GM21723 (cell line): Measurements from ENCODE around the gene KREMEN1.

Experiments used
- ATAC-seq: cut with Tn5 transposase; IDR thresholded peaks from one replicate; pipeline ENCODE4 v1.9.1; 2021; ENCODE audit warnings: mild to moderate bottlenecking, moderate library complexity; ENCODE audit not compliant: unreplicated experiment

KREMEN1 gene

DNA sequence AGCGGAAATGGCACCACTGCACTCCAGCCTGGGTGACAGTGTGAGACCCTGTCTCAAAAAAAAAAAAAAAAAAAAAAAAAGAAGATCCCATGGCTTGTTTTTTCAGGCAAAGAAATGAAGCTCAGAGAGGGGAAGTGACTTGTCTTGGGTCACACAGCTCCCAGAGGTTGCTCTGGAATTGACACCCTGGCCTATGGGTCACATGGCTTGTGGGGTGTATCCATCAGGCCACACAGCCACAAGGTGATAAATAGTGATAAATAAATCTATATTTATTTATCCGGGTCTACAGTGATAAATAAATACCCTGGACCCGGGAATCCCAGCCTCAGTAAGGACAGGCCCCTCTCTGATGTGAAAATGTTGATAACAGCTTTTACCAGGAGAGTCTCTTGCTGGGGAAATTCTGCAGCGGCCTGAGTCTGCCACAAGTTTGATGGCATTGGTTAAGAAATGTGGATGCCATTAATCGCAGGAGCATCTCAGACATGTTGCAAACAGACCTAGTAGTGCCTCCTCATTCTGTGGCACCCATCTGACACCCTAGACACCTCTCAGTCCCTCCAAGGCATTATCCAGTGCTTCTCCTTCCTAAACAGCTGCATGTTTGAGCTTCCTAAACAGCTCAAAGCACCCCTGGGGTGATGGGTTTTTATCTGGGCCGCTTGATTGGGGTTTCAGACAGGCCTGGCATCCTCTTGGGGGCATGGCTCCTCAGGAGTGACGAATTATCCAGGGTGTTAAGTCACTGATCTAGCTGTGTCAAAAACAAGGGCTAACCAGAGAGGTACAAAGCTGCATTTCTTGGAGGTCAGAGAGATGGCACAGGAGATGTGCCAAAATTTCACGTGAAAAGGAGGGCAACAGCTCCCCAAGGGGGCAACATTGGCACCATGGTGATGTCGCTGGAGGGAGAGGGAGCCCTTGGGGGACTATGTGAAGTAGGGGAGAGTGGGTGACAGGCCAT, 130.9 kb downstream of the KREMEN1 start:
- ATAC-seq, result no peak

DNA sequence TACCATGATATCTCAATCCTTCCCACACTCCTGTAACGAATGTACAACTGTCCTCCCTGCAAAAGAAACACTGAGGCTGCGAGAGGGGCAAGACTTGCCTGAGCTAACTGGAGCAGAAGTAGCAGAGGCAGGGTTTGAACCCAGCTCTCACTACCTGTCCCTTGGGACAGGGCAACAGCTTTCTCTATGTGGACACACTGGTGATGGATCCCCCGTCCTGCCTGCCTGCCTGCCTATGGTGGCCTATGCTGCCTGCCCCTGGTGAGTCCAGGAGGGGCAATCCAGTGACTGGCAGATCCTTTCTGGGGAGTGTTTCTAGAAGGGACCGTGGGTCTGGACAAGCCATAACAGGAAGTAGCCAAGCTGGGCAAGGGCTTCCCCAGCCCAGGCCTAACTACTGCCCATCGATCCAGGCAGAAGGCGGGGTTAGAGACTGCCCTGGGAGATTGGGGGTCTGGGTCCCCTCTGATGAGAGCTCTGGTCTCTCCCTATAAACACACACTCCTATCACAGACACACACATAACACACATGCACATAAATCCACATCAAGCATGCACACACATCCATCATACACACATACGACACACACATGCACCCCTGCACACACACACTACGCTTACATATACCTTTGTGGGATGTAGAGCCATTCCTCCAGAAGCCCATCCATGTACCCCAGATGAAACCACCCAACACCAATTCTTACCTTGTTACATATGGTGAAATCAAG, 131.8 kb downstream of the KREMEN1 start:
- no peak for ATAC-seq

DNA sequence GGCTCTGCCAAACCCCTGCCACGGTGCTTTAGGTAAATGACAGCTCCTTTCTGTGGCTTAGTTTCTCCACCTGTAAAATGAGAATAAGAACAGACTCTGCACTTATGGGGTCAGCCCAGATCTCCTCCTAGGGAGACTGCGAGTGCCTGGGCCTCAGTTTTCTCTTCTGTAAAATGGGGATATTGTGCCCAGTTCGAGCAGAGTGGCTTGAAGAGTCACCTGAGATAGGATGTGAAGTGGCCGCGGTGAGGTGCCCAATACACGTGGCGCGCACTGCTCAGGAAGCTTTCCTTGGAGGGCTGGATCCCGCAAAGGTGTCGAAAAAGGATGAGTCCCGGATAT, 132.4 kb downstream of the KREMEN1 start:
- no peak for ATAC-seq

DNA sequence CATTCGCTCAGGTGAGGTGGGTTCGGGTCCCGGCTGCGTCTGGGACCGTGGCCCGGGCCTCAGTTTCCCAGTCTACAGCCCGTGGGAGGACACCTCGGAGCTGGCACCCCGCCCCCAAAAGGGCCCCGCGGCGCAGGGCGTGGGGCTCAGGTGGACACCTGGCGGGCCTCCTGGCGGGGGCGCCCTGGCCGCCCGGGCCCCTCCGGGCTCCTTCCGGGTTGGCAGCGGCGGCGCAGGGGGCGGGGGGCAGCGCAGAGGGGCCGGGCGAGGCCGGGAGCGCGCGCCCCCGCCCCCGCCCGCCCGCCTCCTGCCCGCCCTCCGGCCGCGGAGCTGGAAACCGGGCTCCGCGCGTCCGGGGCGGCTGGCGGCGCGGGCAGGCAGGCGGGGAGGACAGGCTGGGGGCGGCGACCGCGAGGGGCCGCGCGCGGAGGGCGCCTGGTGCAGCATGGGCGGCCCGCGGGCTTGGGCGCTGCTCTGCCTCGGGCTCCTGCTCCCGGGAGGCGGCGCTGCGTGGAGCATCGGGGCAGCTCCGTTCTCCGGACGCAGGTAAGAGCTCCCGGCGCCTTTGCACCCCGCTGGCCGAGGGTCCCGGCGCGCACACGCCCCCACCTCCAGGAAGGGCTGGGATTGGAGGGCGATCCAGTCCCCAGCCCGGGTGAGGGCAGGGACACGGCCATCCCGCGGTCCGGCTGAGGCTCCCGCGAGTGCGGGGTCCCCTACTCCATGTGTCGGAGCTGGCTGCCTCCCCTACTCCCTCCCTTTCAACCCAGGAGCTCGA, 132.9 kb downstream of the KREMEN1 start, which contains the start of gene EMID1:
TSS of gene EMID1 (plus strand) at position 303 of the 778 bp plus-strand sequence. CDS start at position 446, 143 bp downstream.
- no peak for ATAC-seq

DNA sequence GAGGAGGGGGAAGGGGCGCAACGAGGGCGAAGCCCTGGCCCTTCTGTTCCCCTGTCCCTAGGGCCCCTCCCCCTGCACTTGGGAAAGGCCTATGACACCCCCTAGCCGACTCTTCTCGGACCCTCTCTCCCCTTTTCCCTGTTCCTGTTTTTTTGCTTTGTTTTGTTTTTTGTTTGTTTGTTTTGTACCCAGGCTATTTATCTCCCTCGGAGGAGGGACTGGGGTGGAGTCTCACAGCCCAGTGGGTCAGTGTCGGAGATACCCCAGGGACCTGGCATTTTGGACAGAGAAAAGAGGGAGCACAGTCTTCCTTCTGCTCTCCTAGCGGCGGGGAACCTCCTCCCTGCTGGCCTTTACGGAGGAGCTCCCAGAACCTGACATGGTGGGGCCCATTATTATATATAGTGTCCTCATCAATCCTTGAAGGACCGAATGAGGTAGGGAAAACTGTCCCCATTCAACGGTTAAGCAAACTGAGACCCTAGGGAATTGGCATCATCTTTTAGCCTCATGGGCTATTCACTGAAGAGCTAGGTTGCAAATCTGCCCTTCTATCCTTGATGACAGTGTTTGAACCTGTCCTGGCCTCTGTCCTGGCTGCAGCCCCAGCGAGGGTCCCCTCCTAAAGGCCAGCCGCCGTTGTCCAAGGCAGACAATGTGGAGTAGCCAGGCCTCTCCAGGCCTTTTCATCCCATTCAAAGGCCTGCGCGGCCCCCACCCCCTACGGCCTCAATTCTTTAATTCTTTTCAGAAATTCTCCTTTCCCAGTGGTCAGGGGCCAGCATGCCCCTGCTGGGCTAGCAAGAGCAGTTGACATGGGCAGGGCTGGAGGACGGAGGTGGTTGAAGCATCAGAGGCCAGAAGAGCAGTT, 133.8 kb downstream of the KREMEN1 start:
- no peak for ATAC-seq

DNA sequence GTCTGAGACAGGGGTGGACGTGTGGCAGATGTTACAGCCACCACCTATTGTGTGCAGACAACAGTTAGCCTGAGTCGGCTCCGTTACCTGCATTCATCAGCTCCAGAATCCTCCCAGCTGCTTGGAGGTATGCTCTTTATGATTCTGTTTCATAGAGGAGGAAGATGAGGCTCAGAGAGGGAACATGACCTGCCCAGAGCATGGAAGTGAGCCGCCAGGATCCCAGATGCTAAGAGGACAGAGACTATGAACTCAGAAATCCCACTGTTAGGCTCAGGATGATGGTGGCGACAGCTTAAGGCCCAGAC, 134.4 kb downstream of the KREMEN1 start:
- ATAC-seq, result no peak

DNA sequence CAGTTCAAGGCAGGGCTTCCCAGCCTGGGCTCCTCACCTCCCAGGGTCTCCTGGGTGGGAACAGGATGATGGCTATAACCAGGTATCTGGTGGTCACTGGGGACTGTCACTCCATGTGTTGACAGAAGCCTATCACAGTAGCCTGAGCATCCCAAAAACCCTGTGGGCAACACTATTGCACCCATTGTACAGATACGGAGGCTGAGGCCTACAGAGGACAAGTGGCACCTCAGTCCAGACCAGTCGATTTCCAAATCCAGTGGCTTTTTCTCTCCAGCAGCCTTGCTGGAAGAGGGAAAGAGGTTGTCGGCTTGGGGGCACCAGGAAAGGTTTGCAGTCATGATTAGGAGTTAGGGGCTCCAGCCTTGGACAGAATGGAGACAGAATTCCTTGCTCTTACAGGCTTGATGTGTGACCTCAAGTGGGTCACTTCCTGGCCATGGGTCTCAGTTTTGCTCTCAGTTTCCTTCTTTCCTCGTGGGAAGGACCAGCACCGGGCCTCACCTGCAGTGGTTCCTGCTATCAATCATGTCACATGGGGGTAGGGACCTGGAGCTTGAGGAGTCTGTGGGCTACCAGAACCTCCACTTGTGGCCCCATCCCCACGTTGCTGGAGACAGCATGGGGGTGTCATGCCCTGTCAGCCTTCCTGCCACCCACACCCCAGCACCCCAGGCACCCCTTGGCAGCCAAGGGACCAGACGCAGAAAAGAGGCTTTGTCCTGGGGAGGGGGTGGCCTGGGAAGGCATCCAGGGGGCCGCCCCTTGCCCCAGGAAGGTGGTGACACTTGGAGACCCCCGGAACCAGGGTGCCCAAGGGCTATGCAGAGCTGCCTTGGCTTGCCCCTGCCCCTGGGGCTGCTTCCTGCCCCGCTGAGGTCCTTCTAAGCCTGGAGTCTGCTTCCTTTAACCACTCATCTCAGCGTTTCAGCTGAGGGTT, 135.0 kb downstream of the KREMEN1 start:
- no peak for ATAC-seq

DNA sequence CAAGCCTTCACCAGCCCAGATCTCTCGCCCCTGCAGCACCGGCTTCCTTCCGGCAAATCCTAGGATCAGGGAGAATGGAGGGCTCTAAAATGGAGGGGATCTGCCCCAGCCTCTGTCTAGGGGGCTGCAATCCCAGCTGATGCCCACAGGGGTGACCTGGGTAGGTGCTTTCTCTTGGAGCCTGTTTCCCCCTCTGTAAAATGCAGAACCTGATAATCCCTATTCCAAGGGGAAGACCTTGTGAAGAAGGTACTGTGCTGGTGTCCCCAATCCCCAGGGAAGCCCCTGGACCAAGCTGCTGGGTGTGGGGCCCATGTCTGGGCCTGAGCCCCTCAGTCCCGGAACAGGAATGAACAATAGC, 135.6 kb downstream of the KREMEN1 start:
- ATAC-seq, result no peak

DNA sequence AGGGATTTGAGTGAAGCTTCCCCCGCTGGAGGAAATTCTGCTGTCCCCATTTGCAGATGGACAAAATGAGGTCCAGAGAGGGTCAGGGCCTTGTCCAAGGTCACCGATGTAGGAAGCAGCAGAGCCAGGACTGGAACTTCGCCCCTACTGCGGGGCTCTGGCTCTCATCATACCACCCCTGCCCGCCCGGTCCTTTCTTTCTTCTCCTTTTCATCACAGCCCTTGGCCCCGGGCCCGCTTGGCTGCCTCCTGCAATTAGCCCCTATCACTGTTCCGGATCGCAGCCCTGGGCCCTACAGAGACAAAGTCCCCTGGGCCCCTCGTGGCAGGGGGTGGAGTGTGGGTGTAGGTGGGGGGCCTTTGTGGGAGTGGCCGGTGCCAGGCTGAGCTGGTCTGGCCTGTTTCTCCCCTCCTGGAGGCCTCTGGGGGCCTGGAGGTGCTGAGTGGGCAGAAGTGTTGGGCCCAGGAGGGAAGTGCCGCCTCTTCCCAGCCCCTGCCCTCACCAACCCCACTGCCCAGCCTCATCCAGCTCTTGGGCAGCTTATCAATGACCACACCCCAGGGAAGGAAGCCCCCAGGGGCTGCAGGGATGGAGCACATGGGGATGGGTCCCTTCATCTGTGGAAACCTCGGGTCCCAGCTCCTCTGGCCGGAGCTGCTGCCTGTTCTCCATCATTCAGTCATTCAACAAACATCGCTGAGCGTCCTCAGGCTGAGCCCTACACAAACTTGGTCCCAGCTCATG, 136.2 kb downstream of the KREMEN1 start:
- ATAC-seq, result no peak

DNA sequence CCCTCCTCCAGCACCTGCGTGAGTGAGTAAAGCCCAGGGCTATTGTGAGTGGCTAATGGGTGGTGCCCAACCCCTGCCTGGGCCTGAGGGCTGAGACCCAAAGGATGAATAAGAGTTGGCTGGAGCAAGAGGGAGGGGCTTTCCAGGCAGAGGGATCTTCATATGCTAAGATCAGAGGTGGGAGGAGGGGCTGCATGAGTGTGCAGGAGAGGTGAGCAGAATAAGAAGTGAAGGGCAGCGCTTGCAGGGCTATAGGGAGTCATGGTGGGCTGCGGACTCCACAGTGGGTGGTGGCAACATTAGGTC, 136.7 kb downstream of the KREMEN1 start:
- ATAC-seq, result no peak

DNA sequence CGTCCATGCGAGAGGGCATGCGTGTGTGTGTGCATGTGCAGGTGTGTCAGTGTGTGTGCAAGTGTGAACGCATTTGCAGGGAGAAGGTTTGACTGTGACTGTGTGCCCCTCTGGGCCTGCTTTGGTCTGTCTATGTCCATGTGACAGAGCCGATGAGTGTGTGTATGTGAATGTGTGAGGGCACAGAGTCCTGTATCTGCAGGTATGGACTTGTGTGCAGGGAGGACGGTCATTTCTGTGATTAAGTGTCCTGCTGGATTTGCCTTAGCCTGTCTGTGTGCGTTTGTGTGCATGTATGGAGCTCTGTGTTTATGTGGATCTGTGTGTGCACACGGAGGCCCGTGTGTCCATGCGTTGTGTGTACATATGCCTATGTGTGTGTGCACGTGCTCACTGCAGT, 138.2 kb downstream of the KREMEN1 start:
- no peak for ATAC-seq

DNA sequence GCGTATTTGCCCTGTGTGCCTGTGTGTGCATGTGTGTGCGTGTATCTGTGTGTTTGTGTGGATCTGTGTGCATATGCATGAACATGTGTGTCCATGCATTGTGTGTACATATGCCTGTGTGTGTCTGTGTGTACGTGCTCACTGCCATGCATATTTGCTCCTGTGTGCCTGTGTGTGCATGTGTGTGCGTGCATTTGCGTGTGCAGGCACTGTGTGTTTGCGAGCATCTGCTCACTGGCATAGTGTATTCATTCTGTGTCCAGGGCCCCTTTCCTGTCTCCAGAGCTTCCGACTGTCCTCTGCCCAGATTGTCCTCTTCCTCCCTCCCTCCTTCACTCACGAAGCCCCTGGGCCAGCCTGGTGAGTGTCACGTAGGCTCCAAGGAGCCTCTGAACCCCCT, 138.6 kb downstream of the KREMEN1 start:
- ATAC-seq, result no peak

DNA sequence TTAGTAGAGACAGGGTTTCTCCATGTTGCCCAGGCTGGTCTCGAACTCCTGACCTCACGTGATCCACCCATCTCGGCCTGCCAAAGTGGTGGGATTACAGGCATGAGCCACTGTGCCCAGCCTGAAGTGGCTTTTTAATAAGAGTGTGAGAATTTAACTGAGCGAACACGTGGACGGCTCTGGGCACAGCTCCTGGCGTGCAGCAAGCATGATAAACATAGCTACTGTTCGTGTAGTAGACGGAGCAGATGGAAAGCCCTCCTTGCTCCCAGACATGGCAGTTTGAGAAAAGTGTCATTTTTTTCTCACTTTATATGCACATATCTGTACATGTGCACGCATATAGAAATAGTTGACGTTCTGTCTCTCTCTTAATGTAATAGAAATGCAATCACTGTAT, 139.9 kb downstream of the KREMEN1 start:
- no peak for ATAC-seq

DNA sequence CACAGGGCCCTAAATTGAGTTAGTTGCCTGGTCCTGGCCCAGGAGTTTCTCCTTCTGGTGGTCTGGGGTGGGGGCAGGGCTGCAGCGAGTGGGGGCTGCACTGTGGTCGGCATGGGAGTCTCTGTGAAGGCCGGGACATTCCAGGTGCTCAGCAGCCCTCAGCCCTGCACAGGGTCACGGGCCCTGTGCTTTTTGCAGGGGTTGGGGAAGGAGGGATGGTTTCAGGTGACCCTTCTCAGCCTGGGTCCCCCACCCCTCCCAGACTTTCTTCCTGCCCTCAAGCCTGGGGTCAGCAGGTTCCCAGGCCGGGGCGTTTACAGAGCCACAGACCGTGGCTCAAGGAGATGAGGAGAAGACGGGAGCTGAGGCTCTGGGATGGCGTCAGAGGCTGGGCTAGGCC, 140.7 kb downstream of the KREMEN1 start:
- ATAC-seq, result no peak

DNA sequence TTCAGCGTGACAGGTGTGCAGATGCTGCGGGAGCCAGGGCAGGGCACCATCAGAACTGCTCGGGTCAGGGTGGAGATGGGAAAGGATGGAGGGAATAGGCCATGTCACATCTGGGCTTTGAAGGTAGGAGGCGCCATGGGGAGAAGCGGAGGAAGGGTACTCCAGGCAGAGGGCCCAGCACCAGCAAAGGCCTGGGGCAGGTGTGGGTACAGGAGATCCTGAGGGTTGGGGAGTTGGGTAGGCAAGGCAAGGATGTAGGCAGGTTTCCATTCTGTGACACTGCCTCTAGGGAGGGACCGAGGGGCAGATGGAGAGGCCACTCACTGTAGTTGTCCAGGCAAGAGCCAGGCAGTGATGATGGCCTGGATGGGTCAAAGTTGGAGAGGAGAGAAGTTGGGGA, 141.4 kb downstream of the KREMEN1 start:
- no peak for ATAC-seq

DNA sequence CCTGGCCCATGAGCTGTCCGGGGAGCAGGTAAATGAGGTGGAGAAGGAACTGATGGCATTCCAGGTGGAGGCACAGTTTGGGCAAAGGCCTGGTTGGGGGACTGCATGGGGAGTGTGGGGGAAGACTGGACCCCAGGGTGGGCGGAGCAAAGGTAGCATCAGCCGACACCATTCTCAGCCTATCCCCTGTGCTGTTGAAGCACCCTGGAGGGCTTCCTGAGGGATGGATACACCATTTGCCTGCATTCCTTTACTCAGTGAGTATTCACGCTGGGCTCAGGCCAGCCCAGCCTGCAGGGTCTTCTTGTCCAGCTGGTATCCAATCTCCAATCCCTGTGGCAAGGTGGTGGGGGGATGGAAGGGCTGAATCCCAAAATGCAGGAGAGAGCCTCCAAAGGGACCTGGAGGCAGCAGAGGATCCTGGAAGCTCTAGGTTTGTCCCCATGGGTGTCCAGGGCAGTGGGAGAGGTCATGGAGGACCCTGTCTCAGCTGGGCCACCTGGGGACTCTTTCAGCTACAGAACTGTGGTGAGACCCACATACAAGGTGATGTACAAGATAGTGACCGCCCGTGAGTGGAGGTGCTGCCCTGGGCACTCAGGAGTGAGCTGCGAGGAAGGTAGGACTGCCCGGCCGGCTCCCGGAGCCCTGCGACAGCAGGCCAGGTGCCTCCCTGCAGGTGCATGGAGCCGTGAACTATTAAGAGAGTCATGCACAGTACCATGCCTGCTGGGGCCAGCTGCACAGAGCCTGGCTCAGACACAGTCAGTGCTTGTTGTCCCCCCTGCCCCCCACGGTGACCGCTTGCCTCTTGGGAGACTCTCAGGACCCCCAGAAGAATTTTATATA, 142.4 kb downstream of the KREMEN1 start:
- ATAC-seq, result no peak

DNA sequence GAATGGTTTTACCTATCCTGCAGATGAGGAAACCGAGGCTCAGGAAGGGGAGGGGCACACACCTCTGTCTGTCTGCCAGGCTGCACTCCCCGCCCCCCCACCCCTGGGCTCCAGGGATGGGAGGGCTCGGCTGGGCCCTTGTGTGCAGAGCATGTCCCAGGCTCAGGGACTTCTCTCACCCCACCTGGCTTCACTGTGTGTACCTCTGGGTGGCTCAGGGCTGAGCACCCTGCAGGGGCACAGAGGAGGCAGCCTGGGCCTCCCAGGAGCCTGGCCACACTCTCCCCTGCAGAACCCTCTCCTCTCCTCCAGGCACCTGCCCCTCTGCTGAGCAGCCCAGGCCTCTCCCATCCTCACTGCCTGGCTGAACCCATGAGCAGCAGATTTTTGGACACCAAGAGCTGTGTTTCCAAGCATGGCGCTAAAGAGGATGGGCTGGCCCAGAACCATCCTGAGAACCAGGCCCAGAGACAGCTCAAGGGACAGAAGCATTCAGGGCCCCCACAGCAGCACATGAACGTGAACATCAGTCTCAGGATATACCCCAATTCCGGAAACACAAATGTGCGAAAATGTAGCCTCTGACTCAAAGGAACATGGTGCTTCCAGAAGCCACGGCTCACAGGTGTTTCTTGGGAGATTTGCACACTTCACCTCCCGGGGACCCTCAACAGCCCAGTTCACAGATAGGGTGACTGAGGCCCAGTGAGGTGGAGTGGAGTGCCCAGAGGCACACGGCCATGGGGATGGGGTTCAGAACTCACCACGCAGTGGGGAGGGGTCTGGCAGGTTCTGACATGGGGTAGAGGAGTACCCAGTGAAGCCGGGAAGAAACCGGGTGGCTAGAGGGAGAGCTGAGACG, 143.4 kb downstream of the KREMEN1 start:
- ATAC-seq, result no peak
